Vagina (tissue), 2 donors: ENCODE results near the gene MTA3.
"Not testable (repeated sequence)": the region's sequence is repeated elsewhere in the genome, so short reads cannot be mapped to it uniquely, and the experiment has no call there.

Experiments
- POLR2A ChIP-seq, 2 donors: fragments of 450-650 bp; IDR thresholded peaks; one replicate each; pipeline ENCODE4 v1.6.1; 2017; ENCODE audit warnings: antibody characterized with exemption in 2 of 2, mild to moderate bottlenecking in 2 of 2, moderate library complexity in 2 of 2
- POLR2AphosphoS5 ChIP-seq, 2 donors: sonication (generic); formaldehyde crosslinking; IDR thresholded peaks; one replicate each; pipeline ENCODE4 v1.9.0; 2017; ENCODE audit warnings: antibody characterized with exemption in 2 of 2, mild to moderate bottlenecking in 2 of 2, low read depth in 1 of 2; ENCODE audit not compliant: insufficient read depth in 1 of 2
- TF ChIP-seq, protein P1 (sequence below), 3 experiments: fragments of 450-650 bp in 2 of 3; fragments of 200-600 bp in 1 of 3; sonication (generic) in 1 of 3; IDR thresholded peaks; one replicate each; pipeline ENCODE4 v1.5.1; 2017 to 2019; ENCODE audit warnings: antibody characterized with exemption in 3 of 3, mild to moderate bottlenecking in 2 of 3, moderate library complexity in 2 of 3

DNA sequence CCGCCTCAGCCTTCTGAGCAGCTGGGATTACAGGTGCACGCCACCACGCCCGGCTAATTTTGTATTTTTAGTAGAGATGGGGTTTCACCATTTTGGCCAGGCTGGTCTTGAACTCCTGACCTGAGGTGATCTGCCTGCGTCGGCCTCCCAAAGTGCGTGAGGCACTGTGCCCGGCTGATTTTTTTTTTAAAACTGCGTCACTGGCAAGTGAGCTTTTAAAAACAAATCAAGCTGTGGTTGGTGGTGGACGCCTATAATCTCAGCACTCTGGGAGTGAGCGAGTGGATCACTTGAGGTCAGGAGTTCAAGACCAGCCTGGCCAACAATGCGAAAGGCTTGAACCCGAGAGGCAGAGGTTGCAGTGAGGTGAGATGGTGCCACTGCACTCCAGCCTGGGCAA lies 8.3 kb upstream of the MTA3 start:
- TF ChIP-seq, protein P1, sequence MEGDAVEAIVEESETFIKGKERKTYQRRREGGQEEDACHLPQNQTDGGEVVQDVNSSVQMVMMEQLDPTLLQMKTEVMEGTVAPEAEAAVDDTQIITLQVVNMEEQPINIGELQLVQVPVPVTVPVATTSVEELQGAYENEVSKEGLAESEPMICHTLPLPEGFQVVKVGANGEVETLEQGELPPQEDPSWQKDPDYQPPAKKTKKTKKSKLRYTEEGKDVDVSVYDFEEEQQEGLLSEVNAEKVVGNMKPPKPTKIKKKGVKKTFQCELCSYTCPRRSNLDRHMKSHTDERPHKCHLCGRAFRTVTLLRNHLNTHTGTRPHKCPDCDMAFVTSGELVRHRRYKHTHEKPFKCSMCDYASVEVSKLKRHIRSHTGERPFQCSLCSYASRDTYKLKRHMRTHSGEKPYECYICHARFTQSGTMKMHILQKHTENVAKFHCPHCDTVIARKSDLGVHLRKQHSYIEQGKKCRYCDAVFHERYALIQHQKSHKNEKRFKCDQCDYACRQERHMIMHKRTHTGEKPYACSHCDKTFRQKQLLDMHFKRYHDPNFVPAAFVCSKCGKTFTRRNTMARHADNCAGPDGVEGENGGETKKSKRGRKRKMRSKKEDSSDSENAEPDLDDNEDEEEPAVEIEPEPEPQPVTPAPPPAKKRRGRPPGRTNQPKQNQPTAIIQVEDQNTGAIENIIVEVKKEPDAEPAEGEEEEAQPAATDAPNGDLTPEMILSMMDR (IDR thresholded peaks at IDR 0.05) = not testable (repeated sequence)
- not testable (repeated sequence) for TF ChIP-seq POLR2A (IDR thresholded peaks at IDR 0.05); POLR2AphosphoS5 (IDR thresholded peaks at IDR 0.05; ENCODE audit: insufficient read depth in 1 of 2, low read depth in 1 of 2)
